HG02981 (cell line): ENCODE data around the gene SUSD6.
A peak's percentile ranks its signal among the peaks of the same experiment; 100 is the strongest.
"Not testable (repeated sequence)": the region's sequence is repeated elsewhere in the genome, so short reads cannot be mapped to it uniquely, and the experiment has no call there.

Source experiments
- ATAC-seq: cut with Tn5 transposase; IDR thresholded peaks from one replicate; pipeline ENCODE4 v1.9.1; 2021; ENCODE audit warnings: mild to moderate bottlenecking, moderate library complexity; ENCODE audit not compliant: unreplicated experiment

Gene SUSD6

GRCh38 chr14:69620211-69620611 lies 8.8 kb downstream of the SUSD6 start:
- no peak for ATAC-seq

DNA sequence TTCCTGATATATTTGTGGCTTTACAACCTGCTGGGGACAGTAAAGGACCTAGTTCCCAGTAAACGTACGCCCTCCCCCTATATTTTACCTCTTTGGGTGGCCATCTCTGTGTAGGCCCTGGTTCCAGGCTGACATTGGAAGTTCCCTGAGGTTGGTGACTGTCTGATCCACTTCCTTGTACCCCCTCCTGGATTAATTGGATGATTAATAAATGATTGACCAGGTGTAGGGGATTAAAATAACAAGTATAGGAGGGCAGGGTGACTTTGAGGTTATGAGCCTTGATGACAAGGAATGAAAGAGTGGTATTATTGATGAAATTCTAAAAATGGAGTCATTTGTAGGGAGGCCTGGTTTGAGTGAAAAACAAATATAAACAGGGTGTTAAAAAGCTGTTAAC lies 9.6 kb downstream of the SUSD6 start:
- ATAC-seq = no peak

DNA sequence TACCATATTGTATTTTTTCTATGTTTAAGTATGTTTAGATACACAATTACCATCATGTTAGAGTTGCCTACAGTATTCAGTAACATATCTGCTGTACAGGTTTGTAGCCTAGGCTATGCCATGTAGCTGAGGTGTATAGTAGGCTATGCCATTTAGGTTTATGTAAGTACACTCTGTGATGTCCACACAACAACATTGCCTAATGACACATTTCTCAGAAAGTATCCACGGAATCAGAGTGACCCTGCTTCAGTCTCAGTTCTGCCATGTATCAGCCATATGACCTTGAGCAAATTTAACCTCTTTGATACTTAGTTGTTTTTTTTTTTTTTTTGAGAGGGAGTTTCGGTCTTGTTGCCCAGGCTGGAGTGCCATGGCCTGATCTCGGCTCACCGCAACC lies 12.7 kb downstream of the SUSD6 start:
- ATAC-seq = no peak

- ATAC-seq = peak; percentile 82
Observed at GRCh38 chr14:69625299-69626131, 14.1 kb downstream of the SUSD6 start.

- no peak for ATAC-seq
Observed at GRCh38 chr14:69626132-69626500, 14.7 kb downstream of the SUSD6 start.

GRCh38 chr14:69629225-69630127 lies 18.1 kb downstream of the SUSD6 start:
- ATAC-seq = no peak

- no peak for ATAC-seq
Observed at GRCh38 chr14:69630360-69630759, 19.0 kb downstream of the SUSD6 start.

- no peak for ATAC-seq
Observed at GRCh38 chr14:69631509-69631908, 20.1 kb downstream of the SUSD6 start.

DNA sequence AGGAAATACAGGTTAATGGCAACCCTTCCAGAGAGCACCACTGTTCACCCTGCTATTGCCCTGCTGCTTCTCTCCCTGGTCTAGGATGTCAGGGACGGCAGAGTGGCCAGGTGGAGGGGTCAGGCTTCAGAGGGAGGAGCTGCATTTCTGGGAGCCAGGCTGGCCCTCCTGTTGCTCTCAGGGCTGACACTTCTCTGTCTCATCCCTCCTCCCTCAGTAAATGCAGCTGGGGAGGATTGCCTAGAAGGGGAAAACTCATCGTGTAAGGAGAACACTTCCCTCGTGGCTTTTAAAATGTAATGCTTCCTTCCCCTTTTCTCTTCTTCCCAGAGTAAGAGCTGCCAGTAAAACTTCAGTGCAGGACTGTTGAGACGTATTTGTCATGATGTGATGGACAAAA lies 20.8 kb downstream of the SUSD6 start:
- no peak for ATAC-seq

DNA sequence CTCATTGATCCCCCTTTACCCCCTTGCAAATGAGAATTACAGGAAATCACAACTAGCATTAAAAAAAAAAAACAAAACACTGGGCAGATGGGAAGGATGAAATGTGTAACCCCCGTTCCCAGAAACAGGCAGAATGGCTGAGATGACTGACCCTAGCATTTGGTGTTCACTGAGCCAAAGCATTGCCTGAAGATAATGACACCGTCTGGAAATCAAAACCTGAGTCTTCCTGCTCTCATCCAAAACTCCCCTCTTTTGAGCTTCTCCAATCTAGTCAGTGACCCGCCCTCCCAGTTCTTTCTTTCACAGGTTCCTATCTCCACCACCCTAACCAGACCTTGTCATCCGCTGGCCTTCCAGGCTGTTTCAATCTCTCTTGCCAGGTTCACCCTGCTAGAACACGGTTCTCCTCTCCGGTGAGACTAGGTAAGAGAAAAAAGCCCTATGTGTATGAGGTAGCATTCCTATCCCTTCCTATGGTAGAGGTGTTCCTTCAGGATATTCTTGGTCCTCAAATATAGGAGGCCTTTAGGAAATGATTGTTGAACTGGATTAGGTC lies 21.3 kb downstream of the SUSD6 start:
- no peak for ATAC-seq

DNA sequence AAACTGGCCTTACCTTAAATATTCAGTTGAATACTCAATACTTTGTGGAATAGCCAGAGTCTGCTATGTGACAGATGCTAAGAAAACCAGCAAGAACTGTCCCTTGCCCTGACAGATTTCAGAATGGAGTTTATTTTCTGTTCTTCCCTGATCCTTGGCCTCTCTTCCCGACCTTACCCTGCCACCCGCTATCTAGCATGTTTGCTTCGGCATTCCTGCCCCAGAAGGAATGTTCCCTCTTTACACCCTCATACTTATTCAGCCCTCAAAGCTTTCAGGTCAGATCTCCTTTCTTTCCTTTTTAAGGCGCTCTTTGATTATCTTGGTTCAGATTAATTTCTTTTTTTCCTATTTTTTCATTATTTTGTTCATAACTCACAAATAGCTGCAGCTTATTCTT lies 21.8 kb downstream of the SUSD6 start:
- ATAC-seq = no peak

DNA sequence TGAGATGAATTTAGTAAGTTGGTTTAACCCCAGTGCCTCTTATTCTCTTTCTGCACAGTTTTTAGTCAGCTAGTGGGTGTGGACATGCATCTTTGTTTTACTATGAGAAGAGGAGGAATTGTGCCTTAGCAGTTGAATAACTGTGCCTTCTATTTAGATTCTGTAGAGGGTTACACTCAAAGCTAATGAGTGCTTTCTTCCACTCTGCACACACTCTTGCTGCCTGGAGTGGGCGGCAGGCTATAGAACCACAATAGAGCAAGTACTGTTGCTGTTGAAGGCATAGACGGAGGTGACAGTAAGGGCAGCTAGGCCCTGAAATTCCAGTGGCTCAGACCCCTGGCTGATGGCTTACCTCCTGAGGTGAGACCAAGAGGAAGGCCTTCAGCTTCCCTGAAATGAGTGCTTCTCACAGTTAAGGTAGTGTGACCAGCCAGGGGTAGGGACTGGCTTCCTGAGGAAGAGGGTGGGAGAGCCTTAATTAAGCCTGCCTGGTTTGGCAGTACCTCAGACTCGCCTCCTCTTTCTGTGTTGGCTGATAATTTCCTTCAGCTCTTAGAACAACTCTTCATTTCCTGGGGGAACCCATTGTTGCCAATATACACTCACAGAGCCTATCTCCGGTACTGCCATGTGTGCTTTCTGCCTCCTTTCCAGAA lies 24.7 kb downstream of the SUSD6 start:
- ATAC-seq = no peak

DNA sequence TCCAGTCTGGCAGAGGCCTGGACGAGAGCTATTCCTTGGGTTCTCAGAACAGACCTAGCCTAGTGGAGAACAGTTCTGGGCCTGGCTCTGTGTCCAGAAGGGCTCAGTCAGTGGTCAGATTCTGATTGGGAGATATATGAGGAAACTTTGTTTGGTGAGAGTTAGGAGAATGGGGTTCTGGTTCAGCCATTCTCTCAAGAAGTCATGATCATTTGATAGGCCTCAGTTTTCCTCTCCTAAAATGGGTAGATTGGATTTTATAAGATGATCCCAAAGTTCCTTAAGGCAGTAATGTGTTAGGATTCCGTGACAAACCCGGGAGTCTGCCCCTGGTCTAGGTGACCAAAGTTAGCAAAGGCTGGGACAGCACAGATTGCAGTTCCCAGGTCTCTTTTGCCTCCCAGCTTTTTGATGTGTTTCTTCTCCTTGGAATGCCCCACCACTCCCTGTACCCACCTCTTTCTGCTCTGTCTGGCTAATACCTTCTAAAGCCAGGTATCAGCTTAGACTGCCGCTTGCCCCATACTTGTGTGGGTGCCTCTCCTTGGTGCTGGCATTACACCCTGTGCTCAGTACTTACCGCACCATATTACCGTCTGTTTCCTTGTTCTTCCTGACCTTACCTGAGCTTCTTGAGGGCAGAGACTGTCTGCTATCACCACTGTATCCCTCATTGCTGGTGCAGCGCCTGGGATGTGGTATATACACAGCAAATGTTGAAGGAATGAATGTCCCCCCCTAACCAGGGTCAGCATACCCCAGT lies 25.5 kb downstream of the SUSD6 start:
- no peak for ATAC-seq

DNA sequence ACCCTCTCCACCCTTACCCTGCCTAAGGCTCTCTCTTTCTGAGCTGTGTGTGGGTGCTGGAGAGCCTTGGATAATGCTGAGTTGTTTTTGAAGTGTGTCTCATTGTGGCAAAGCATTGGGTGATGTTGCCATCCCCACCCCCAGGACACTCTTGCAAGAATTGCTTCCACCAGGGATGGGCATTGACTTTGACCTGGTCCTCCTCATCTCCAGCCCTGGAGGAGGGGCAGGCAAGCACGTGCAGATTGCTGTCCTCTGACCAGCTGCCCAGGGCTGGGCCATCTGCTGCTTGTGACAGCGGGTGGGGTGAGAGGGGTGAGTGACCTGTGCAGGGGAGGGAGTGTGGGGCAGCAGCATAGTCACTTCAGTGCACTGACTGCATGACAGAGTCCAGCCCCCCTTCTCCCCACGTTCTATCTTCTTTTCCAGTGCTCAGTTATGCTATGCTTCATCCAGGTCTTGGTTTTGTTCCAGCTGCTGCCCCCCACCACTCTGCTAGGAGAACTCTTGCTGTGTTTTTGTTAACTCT lies 26.2 kb downstream of the SUSD6 start:
- ATAC-seq = no peak

GRCh38 chr14:69640931-69641330 lies 29.5 kb downstream of the SUSD6 start:
- no peak for ATAC-seq

- ATAC-seq = not testable (repeated sequence)
Observed at GRCh38 chr14:69642212-69642793, 30.9 kb downstream of the SUSD6 start.

GRCh38 chr14:69643430-69644200 lies 32.2 kb downstream of the SUSD6 start:
- no peak for ATAC-seq

GRCh38 chr14:69644814-69645213 lies 33.4 kb downstream of the SUSD6 start:
- no peak for ATAC-seq

DNA sequence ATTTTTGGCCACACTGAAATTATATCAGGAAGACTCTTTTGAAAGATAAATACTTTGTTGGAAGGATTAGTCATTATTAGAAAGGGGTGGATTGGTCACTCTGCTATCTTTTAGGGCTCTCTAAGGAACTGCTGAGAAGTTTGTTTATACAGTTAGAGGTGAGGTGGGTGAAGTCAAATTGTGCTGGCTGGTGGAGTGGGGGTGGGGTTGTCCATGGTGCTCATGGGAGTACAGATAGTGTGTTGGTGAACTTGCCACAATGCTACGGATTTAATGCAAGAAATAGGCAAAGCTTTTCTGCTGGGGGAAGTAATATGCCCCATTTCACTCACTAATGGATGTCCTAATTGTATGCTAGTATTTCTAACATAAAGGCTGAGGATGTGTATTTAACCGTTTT lies 35.8 kb downstream of the SUSD6 start:
- ATAC-seq = no peak
